HS-27A (cell line): ENCODE measurements around the gene TRIM65.
"Not testable (repeated sequence)": the region's sequence is repeated elsewhere in the genome, so short reads cannot be mapped to it uniquely, and the experiment has no call there.

Experiments used
- DNase-seq: peaks from one replicate; pipeline ENCODE4 v3.0.0-alpha.2; 2012; ENCODE audit warnings: low read depth, missing footprints

TRIM65 gene

DNA sequence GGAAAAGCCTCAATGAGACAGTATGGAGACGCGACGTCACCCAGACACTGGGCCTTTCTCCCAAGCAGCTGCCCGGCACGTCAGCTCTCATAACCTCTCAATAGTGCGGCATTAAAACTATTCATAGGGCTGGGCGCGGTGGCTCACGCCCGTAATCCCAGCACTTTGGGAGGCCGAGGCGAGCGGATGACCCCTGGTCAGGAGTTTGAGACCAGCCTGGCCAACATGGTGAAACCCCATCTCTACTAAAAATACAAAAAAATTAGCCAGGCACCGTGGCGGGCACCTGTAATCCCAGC, 45.1 kb downstream of the TRIM65 start:
- DNase-seq = not testable (repeated sequence)

DNA sequence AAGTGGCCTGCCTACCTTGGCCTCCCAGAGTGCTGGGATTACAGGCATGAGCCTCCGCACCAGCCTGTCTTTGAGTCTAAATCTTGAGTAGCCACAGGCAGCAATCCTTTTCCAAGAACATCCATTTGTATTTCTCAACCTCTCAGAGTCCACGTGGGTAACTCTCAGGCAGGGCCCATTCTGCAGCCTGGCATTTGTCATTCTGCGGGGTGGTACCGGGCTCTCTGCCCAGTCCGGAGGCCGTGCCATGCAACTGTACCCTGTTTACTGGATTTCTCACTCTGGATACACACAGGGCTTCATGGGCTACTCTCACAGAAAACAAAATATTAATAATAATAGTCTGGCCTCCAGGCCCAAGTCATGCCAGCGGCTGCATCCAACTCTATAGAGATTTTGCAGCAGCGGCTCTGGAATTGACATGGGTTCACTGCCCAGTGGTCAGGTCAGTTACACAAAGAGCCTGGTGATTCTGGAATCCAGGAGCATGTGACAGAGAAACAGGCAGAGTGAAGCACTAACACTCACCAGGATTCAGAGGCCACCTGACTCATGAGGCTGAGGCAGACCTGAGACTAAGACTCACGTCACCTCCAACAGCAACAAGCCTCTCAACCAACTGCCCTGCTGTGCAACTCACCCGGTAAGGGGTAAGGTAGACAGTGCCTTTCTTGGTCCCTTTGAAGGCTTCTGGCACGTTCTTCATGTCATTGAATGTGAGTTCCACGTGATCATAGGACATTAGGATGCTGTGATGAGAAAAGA, 45.6 kb downstream of the TRIM65 start:
- no peak for DNase-seq

DNA sequence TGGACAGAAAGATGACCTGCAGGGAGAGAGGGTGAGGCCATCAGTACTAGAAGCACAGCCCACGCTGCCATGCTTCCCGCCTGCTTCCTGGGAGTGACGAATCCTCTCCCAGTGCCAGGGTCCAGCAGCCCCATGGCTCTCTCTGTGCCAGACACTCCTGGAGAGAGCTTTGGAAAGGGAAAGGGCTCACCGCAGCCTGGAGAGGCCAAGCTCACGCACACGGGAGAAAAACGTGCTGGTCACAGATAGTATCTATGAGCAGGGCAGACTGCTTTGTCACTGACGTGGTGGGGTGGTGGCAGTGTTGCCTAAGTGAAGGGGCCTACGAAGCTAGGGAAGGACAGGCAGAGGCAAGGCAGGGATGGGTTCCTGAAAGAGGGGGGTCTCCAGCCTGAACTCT, 47.0 kb downstream of the TRIM65 start:
- no peak for DNase-seq

DNA sequence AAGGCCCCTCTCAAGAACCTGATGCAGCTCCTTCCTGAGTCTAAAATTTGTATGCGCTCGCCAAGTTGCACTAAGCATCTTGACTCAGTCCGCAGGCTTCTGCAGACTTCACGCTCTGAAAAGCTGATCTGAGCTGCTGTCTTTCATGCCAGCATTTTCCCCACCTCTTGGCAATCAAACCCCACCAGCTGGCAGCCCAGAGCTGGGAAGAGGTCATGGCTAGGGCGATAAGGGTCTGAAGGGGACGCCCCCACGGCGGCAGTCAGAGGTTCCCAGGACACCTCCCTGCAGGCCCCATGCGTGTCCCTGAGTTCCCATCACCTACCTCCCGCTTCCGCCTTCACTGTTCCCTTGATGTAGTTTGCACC, 47.5 kb downstream of the TRIM65 start:
- DNase-seq = no peak

DNA sequence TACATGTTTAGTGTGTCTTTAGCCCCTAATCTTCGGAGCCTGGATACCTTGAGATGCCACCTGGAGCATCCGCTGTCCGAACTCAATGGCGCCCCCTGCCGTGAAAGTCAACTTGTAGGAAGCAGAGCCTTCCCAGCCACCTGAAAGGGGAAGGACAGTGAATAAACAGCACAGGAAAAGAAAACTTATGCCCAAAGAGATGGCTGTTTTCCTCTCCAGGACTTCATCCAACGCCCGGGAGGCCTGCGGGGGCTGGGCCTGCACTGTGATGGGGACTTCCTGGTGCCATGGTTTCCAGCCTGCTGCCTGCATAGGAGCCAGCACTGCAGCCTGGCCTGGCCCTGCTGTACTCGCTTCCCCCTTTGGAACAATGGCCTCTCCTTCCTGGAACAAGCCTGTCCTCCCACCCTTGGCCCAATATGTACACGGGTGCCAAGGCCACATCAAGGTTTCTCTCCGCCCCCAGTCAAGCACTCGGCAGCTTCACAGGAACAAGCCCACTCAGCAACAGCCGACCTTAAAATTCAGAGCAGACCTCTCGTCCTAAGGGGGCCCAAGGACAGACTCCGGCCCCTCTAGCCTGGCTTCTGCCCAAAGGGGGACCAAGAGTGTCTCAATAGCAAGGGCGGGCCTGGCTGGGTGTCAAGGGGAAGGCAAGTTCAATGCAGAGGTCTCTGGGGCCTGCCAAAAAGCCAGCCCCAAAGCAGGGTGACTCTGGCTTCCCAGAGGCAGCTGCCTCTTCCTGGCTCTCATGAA, 48.0 kb downstream of the TRIM65 start:
- no peak for DNase-seq

DNA sequence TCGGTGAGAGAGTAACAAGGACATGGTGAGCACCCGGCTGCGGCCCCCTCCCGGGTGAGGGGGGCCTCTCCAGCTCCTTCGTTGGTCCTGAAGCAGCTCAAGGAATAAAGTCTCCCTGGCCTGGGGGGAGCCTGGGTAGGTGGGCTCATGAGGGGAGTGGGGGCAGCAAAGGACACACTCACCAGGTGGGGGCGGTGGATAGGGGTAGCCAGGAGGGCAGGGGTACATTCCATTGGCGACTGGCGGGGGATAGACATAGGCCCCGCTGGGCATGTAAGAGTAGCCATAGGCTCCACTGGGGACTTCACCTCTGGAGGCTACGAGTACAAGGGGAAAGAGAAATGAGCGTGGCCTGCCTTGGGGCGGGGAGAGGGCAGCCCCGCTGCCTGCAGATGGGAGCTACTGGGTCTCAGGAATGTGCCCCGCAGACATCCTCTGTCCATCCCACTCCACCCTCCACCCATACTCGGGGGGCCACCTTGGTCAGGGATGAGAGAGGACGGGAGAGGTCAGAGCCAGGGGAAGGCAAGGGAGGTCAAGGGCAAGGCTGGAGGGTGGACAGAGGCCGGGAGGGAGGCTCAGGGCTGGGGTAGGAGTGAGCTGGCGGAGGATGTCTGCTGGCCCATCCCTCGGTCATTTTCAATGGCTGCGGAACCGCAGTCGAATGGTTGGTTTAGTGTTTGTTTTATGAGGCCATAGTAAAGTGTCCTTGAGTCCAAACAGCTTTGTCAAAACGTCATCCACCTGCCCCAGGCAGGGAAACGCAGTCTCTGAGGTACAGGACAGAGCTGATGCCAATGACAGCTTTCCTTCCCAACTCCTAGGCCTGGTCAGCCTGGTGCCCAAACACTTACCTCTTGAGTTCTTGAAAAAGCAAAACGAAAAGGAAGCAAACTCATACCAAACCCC, 48.9 kb downstream of the TRIM65 start:
- no peak for DNase-seq

DNA sequence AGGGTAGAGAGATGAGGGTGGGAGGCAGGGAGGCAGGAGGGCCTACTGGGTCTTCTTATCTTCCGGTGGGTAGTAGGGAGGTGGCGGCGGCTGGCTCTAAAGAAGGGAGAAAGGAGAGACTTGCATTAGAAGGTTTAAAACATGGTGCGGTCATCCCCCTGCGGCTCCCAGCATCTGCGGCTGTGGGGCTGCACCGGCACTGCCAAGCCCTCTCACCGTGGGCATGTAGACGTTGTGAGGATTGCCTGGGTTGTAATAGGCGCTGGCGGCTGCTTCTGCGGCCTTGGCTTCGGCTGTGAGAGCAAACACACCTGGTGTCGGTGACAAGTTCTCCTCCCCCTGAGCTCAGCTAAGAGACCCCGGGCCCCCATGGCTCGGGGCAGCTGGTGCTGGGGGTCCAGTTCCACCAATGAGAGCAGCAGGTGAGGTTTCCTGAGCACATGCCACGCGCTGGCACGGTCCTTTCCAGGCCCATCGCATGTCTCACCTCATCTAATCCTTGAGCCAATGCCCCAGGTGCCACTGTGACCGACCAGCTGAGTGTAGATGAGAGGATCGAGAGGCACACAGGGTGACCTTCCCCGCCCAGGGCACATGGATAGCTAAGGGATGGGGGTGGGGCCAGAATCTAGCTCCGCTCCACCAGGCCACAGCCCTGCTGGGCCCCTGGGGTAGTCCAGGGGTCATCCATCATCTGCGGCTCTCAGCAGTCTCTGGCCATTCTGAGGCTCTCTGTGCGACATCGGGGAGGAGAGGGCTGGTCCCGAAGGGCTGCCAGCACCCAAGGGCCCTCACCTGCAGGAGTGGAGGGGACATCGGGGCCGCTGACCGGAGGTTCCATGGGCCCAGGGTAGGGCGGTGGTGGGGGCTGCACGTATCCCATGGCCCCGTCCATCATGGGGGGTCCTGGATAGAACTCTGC, 49.8 kb downstream of the TRIM65 start:
- no peak for DNase-seq

DNA sequence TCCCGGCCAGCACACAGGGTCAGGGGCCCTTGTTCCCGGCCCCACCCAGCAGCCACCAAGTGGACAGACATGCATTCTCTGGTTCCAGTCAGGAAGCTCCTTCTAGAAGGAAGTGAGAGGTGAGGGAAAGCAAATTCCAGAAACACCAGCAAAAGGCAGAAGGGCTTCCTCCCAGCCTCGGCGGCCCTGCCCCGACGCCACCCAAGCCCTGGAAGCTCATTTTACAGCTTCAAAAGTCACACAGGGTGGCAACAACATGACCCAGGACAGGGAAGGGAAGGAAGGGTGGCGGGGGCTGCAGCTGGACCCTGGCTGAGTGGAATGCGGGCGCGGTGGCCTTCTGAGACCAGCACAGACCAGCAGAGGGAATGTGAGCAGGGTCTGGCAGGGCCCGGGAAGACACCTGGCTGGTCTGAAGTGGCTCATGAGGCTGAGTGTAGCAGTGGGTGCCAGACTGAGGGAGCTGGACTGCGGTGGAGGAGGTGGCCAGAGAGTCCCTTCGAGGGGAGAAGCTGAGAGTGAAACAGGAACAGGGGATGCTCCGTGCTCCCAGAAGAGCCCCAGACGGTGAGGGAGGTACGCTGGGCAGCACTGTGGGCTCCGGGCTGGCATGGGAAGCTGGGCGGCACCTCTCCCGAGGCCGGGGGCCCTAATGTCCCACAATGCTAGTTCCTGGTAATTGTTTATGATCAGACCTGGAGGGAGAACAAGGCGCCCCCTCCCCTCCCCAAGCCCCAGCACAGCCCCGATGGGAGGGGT, 50.6 kb downstream of the TRIM65 start:
- no peak for DNase-seq

DNA sequence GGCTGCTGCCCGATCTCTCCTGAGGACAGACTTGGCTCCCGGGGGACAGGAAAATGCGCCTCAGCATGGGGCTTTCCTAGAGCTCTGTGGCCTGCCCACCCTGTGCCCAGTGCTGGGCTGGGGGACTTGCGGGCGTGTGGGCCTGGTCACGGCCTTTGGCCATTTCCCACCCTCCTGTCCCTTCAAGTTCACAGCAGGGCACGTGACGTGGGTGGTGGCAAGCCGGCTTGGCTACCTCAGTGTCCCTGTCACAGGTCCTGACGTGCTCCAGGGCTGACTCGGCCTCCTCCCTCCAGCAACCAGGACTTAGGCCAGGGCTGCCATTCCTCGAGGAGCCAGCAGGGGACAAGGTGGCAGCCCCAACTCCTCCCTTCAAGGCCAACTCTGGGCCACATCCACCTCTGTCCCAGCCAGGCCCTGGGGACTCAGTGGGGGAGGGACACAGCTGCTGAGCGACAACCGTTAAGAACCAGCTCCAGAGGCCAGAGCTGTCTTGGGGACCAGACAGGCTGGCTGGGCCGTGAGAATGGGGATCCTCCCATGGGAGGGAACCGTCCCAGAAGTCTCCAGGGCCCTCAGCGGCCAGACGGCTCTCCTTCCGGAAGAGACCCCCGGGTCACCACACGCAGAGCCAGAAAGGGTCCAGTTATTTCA, 51.6 kb downstream of the TRIM65 start:
- no peak for DNase-seq

DNA sequence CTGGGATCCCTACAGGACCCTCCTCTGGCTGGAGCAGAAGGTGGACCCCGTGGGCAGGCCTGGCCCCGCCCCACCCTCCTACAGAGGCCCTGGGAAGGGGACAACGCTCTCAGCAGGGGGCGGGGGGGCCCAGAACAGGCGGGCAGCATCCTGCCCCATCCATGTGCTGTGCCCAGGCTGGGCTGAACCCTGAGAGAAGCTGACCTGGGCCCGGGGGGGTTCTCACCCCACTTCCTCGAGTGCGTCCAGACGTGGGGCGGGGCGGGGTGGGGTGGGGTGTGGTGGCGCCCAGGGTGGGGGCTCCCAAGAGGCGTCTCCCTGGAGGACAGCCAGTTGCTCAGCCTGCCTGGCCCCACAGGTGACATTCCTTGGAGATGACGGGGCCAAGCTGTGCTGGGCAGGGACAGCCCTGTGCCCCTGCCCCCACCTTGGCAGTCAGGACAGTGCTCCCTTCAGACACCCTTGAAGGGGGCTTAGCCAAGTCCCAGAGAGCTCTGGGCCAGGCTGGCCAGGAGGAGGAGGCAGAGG, 52.2 kb downstream of the TRIM65 start:
- DNase-seq = no peak

DNA sequence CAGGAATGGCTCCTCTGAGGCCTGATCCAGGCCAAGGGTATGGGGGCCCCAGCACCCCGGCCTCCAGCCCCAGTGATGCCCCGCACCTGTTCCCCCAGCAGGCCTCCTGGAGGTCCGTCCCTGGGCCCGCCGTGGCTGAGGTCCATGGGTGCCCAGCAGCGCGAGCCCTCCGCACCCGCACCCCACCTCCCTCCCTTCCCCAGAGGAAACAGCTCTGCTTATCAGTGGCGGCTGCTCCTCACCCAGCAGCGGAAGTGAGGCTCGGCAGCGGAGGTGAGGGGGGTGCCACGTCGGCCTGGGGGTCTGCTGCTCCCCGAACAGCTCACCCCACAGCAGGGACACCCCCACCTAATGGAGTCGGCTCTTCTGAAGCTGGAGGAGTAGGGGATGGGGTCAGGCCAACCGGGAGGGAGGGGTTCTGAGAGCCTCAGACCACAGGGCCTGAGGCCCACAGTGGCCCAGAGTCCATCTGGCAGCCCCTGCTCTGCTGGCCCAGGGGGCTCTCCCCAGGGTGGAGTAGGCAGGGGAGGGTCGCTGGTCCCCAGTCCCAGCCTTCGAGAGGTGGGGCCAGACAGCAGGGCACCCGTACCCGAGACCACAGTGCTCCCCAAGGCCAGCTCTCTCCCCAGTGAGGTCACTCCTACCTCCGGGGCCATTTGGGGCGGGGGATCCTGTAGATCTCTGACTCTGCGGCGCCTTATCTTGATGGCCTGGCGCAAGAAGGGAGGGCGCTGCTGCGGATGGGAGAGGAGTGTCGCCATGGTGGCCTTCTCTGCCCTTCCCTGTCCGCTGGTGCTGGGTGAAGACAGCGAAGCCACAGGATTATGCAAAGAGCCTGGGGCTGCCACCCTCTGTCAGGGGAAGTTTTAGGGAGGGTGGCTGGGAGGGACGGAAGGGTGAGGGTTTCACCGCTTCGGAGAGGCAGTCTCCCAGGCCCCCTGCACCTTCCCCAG, 52.9 kb downstream of the TRIM65 start, which contains the start of gene UNC13D:
TSS of gene UNC13D (minus strand) at position 828 of the 953 bp plus-strand sequence. CDS start at position 761, 67 bp downstream.
- no peak for DNase-seq

DNA sequence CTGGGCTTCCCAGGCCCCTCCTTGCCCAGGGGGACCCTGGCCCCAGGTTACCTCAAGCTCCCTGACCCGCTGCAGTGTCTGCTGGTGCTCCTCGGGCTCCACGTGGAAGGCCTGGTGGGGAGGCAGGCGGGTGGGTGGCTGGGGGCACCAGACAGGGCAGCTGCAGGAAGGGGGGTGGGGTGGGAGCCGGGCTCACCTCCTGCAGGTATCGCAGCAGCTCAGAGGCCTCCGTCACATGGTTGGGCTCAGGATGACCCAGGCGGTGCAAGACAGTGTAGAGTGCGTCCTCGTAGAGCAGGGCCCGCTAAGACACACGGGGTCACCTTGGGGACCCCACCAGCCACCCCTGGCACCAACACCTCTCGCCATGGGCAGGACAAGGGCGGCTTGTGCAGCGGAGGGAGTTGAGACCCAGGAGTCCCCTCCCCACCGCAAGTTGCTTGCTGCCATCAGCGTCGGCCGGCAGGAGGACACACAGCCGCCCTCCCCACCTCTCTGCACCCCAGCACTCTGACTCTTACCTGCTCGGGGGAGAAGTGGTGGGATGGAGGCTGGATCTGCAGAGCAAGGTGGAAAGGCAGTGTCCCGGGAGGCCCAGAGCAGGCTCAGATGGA, 53.7 kb downstream of the TRIM65 start:
- no peak for DNase-seq

DNA sequence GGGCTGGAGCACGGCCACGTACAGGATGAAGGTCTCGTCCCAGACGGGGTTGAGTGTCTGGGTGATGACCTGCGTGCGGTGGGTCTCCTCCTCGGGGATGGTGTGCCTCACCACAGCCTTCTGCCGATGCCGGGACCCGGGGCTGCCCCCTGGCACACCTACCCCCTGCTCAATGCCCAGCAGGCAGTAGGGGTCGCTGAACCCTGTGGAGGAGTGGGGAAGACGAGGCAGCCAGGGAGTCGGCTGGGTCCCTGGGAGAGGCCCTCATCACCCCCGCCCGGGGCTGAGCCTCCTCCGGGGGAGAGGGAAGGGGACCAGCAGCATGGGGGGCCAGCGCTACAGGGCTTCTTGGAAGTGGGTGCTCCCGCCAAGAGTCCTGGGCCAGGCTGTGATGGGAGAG, 54.3 kb downstream of the TRIM65 start:
- DNase-seq = no peak

DNA sequence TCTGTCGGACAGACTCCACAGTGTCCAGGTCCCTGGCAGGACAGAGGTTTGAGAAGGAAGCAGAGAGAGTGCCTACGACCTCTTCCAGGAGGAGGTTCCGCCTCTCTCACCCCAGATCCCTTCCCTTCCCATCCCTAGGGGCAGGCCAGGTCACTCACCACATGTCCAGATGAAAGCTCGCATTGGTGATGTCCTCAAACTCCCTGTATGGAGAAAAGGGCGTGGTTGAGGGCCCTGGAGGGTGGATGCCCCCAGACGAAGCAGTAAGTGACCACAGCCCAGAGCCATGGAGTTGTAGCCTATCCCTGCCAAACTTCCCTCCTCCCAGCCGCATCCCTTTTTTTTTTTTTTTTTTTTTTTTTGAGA, 56.0 kb downstream of the TRIM65 start:
- no peak for DNase-seq

DNA sequence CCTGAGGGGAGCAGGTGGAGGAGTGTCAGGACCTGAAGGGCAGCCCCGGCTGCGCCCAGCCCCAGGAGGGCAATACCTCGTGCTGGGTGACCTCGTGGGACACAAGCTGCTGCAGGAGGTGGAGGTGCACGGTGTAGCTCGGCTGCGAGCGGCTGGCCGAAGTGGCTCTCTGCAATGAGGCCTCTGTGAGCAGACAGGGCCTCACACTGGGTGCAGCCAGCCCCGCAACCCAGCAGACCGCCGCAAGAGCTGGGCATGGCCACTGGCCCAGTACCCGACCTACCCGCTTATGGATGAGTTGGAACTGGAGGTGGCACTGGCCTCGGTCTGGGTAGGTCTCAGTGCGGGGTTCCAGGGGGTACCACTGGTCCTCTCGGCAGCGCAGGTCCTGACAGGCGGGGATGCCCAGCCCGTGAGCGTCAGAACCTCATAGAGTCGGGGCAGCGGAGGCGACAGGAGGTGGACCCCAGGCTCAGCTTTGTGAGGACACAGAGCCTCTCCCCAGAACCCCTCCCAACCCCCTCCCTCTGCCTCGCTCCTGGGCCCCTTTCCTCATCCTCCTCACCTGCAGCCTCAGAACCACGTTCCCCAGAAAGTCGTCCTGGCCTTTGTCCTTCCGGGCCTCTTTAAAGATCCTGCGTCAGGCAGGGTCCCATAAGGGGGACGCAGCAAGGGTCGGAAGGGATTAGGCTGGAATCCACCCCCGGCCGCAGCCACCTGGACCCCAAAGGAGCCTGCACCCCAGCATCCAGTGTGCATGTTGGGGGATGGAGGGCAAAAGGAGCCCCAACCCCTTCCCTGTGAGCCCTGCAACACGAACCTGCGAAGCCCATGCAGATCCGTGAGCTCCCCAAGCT, 56.6 kb downstream of the TRIM65 start:
- DNase-seq = no peak
